Activated T-helper 2 cell treated with anti-CD3 and anti-CD28 coated beads, Interferon-gamma antibody, Interleukin-2, Interleukin-4, amounts not matched to agents 10 μg/mL and 5 μg/mL and 100 μg/mL, durations not matched to agents 14 hours and 24 hours and 36 hours (primary cell): ENCODE data around the gene KCNA5. TPM values are rescaled to one million over a fixed set of nuclear protein-coding genes. Genes with fewer than 3 reads are reported as not detected.

Experiments used
- DNase-seq: peaks from one replicate; pipeline ENCODE4 v3.0.0; 2021; ENCODE audit warnings: low spot score
- H3K27ac Mint-ChIP-seq: one replicate; pipeline ENCODE4 v1.8.0; 2021; ENCODE audit warnings: mixed read lengths
- H3K27me3 Mint-ChIP-seq: one replicate; pipeline ENCODE4 v1.8.0; 2021; ENCODE audit warnings: low read depth, mixed read lengths
- H3K36me3 Mint-ChIP-seq: one replicate; pipeline ENCODE4 v1.8.0; 2021; ENCODE audit warnings: low read depth, mixed read lengths
- H3K4me1 Mint-ChIP-seq: one replicate; pipeline ENCODE4 v1.8.0; 2021; ENCODE audit warnings: low read depth, mixed read lengths
- H3K4me3 Mint-ChIP-seq: one replicate; pipeline ENCODE4 v1.8.0; 2021; ENCODE audit warnings: low read depth, mild to moderate bottlenecking, moderate library complexity, mixed read lengths
- H3K9me3 Mint-ChIP-seq: one replicate; pipeline ENCODE4 v1.8.0; 2021; ENCODE audit warnings: mixed read lengths
- intact Hi-C: fragments of 100-400 bp; cut with micrococcal nuclease; formaldehyde crosslinking; loops from one replicate; pipeline ENCODE4 v1.15.1; 2023
- total RNA-seq: library from RNA; stranded (reverse); gene quantifications from 2 replicates; pipeline ENCODE4 v1.2.3, GENCODE V29; 2022

The KCNA5 gene
- total RNA-seq, 1 donor from 2014 or later: not detected

DNA sequence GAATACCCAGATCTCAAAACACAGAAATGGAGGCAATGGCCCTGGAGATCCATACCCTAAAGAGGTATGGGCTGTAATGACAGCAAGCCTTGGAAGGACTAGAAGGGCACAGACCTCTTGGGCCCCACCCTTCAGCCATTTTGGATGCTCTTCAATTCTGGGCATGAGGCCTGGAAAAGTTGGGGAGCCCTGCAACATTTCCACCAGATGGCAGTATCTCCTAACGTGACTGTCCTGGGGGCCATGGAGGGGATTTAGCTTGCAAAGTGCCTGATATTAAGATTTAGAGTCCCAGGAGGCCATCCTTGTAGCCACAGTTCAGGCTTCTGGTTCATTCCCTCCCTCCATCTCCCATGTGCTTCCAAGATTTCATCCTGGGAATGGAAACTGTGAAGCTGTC, 30.2 kb downstream of the KCNA5 start:
- Mint-ChIP-seq H3K4me1 (no peaks in the 10 kb centered on the region), H3K36me3 (no peaks in the 10 kb centered on the region), H3K27ac (no peak overlapping the region), H3K4me3 (no peak overlapping the region), H3K9me3 (no peaks in the 10 kb centered on the region), H3K27me3 (peaks cover 3% of the 10 kb centered on the region)
- DNase-seq: no peak
- intact Hi-C loops: no loop called here

- Mint-ChIP-seq H3K27ac (no peak overlapping the region), H3K36me3 (no peaks in the 10 kb centered on the region), H3K4me1 (no peaks in the 10 kb centered on the region), H3K4me3 (no peak overlapping the region), H3K27me3 (peaks cover 2% of the 10 kb centered on the region), H3K9me3 (no peaks in the 10 kb centered on the region)
- intact Hi-C loops: no loop called here
- no peak for DNase-seq
Measured at GRCh38 chr12:5076761-5077160, 33.1 kb downstream of the KCNA5 start.

DNA sequence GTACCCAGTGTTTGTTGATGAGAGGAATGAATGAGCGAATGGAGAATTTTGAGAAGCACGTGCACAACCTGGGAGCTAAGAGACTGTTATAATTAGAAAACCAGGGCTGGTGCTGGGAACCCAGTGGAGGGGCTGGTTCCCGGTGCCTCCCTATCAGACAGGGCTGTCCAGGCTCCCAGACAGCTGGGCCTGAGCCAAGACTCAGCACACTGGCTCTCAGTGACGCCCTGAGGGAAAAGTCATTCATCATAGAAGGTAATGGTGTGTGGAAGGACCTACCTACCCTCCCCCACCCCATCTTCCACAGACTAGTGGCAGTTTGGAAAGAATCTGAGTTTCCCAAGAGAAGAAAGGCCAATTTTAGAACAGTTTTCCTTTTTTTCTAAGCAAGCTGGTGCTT, 34.7 kb downstream of the KCNA5 start:
- Mint-ChIP-seq H3K4me1 (no peaks in the 10 kb centered on the region), H3K36me3 (no peaks in the 10 kb centered on the region), H3K27me3 (peaks cover 6% of the 10 kb centered on the region), H3K9me3 (no peaks in the 10 kb centered on the region), H3K4me3 (no peak overlapping the region), H3K27ac (no peak overlapping the region)
- intact Hi-C loops: no loop called here
- DNase-seq: no peak

GRCh38 chr12:5081016-5081415, 37.3 kb downstream of the KCNA5 start:
- Mint-ChIP-seq H3K27ac (no peak overlapping the region), H3K4me3 (no peak overlapping the region), H3K27me3 (peaks cover 8% of the 10 kb centered on the region), H3K4me1 (no peaks in the 10 kb centered on the region), H3K36me3 (no peaks in the 10 kb centered on the region), H3K9me3 (no peaks in the 10 kb centered on the region)
- intact Hi-C loops: loop anchor here (5.0 kb wide), 1 partner anchor 224 kb away; no protein-coding TSS in a partner anchor
- no peak for DNase-seq

- Mint-ChIP-seq H3K4me1 (no peaks in the 10 kb centered on the region), H3K27ac (no peak overlapping the region), H3K36me3 (no peaks in the 10 kb centered on the region), H3K9me3 (no peaks in the 10 kb centered on the region), H3K4me3 (no peak overlapping the region), H3K27me3 (peaks cover 5% of the 10 kb centered on the region)
- intact Hi-C loops: loop anchor here (5.0 kb wide), 1 partner anchor 227 kb away; no protein-coding TSS in a partner anchor
- DNase-seq: no peak
Measured at GRCh38 chr12:5083955-5084849, 40.5 kb downstream of the KCNA5 start.

DNA sequence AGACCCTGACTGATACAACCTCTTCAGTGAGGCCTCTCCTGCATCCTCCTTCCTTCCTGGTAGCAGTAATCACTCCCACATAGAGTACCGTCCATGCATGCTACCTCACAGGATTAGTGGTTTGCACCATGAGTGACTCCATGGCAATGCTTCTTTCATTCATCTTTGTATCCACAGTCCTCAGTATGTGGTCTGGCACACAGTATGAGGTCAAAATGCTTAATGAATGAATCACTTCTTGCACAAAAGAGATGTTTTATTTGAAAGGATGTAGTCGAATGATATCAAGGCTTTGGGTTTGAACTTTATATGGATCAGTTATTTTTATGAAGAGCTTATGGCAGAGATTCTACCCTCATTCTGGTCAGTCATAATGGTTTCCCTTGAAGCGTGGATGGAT, 42.2 kb downstream of the KCNA5 start:
- intact Hi-C loops: no loop called here
- Mint-ChIP-seq H3K9me3 (no peaks in the 10 kb centered on the region), H3K27ac (no peak overlapping the region), H3K36me3 (no peaks in the 10 kb centered on the region), H3K4me3 (no peak overlapping the region), H3K27me3 (peaks cover 5% of the 10 kb centered on the region), H3K4me1 (no peaks in the 10 kb centered on the region)
- DNase-seq: no peak

GRCh38 chr12:5087831-5088554, 44.3 kb downstream of the KCNA5 start:
- no peaks in the 10 kb centered on the region for H3K36me3 Mint-ChIP-seq
- no peak overlapping the region for H3K4me3 Mint-ChIP-seq
- intact Hi-C loops: no loop called here
- DNase-seq: no peak
- no peaks in the 10 kb centered on the region for H3K9me3 Mint-ChIP-seq
- H3K27ac Mint-ChIP-seq: no peak overlapping the region
- peaks cover 7% of the 10 kb centered on the region for H3K27me3 Mint-ChIP-seq
- no peaks in the 10 kb centered on the region for H3K4me1 Mint-ChIP-seq

- DNase-seq: no peak
- intact Hi-C loops: no loop called here
- H3K36me3 Mint-ChIP-seq: no peaks in the 10 kb centered on the region
- no peak overlapping the region for H3K27ac Mint-ChIP-seq
- H3K4me1 Mint-ChIP-seq: no peaks in the 10 kb centered on the region
- peaks cover 9% of the 10 kb centered on the region for H3K27me3 Mint-ChIP-seq
- no peaks in the 10 kb centered on the region for H3K9me3 Mint-ChIP-seq
- no peak overlapping the region for H3K4me3 Mint-ChIP-seq
Measured at GRCh38 chr12:5088586-5089264, 45.0 kb downstream of the KCNA5 start.

DNA sequence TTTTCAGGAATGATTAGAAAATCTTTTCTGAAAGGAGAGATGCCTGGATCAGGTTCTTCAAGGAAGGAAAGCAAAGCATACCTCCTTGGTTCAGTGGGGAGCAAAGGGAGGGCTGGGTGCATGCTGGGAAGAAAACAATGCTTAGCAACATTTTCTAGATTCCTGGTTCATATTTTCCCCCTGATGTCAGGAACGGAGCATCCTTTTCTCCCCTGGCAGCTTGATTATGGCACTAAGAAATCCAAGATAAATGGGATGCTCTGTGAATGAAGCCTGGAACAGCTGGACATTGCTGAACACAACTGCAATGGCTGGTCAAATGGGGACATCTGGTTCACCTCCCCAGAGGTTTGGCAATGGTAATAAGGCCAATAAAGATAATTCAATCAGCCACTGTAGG, 50.9 kb downstream of the KCNA5 start:
- H3K9me3 Mint-ChIP-seq: no peaks in the 10 kb centered on the region
- no peak overlapping the region for H3K27ac Mint-ChIP-seq
- peaks cover 12% of the 10 kb centered on the region for H3K27me3 Mint-ChIP-seq
- intact Hi-C loops: no loop called here
- H3K36me3 Mint-ChIP-seq: no peaks in the 10 kb centered on the region
- no peaks in the 10 kb centered on the region for H3K4me1 Mint-ChIP-seq
- DNase-seq: no peak
- no peak overlapping the region for H3K4me3 Mint-ChIP-seq

DNA sequence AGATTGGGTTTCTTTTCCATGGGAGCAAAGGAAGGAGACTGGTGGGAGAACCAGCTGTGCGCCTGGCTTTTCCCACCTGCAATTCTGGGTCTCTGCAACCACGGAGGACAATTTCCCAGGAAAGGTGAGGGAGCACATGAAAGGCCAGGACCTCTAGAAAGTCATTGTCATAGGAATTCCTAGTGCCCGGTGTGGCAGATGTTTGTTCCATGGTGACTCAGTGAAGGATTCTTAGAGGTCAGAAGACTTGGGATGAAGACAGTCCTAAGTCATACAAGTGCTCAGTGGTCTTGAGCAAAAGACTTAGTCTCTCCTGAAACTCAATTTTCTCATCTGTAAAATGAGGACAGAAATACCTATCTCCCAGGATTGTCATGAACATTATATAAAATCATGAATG, 51.3 kb downstream of the KCNA5 start:
- peaks cover 12% of the 10 kb centered on the region for H3K27me3 Mint-ChIP-seq
- H3K4me1 Mint-ChIP-seq: no peaks in the 10 kb centered on the region
- no peaks in the 10 kb centered on the region for H3K36me3 Mint-ChIP-seq
- intact Hi-C loops: no loop called here
- no peak for DNase-seq
- H3K4me3 Mint-ChIP-seq: no peak overlapping the region
- no peaks in the 10 kb centered on the region for H3K9me3 Mint-ChIP-seq
- H3K27ac Mint-ChIP-seq: no peak overlapping the region
